IMR-90 (cell line): ENCODE data around the gene ACAD10. TPM values are rescaled to one million over a fixed set of nuclear protein-coding genes. Genes with fewer than 3 reads are reported as not detected.

ENCODE experiments used
- ATAC-seq: fragments of 200-7000 bp; cut with Tn5 transposase; 2 replicates; pipeline ENCODE4 v1.9.1; 2020; ENCODE audit warnings: low read depth, mild to moderate bottlenecking, moderate library complexity
- BruUV-seq: library from RNA; stranded (reverse); fragments of 400-500 nt; replicated peaks from 2 replicates; lab custom pipeline; 2021; lab: Mats Ljungman, UMichigan
- CTCF ChIA-PET: fragments of 300-600 bp; formaldehyde crosslinking; extraction: SDS; loops from one replicate; lab custom pipeline; 2021; ENCODE audit warnings: antibody characterized with exemption; lab: Yijun Ruan, JAX
- POLR2A ChIA-PET: fragments of 300-600 bp; sonication (Branson Sonifier 250); formaldehyde crosslinking; loops from one replicate; lab custom pipeline; 2022; ENCODE audit warnings: antibody characterized with exemption; ENCODE audit not compliant: unreplicated experiment; lab: Charles Lee
- DNase-seq: peaks from one replicate; pipeline ENCODE4 v3.0.0; 2013
- H2AFZ ChIP-seq: replicated peaks from 2 replicates; pipeline ENCODE3; 2013; ENCODE audit warnings: low read length, mild to moderate bottlenecking; ENCODE audit not compliant: poor library complexity
- H2AK5ac ChIP-seq: 2 replicates; pipeline ENCODE4 v1.6.1; 2013; ENCODE audit warnings: low read depth, low read length, inconsistent platforms
- H2AK9ac ChIP-seq: replicated peaks from 2 replicates; pipeline ENCODE3; 2013; ENCODE audit warnings: mild to moderate bottlenecking, low read depth, low read length, moderate library complexity; ENCODE audit not compliant: poor library complexity
- H2BK120ac ChIP-seq: 2 replicates; pipeline ENCODE4 v1.6.1; 2013; ENCODE audit warnings: low read depth, low read length, inconsistent platforms
- H2BK15ac ChIP-seq: 3 replicates; pipeline ENCODE4 v1.6.1; 2013; ENCODE audit warnings: low read depth, low read length, inconsistent platforms
- H2BK20ac ChIP-seq: 2 replicates; pipeline ENCODE4 v1.6.1; 2013; ENCODE audit warnings: low read depth, mild to moderate bottlenecking, inconsistent platforms, low read length, moderate library complexity
- H2BK5ac ChIP-seq: 2 replicates; pipeline ENCODE4 v1.6.1; 2013; ENCODE audit warnings: mild to moderate bottlenecking, low read depth, low read length, inconsistent platforms; ENCODE audit not compliant: poor library complexity, severe bottlenecking
- H3K14ac ChIP-seq: replicated peaks from 2 replicates; pipeline ENCODE4 v1.6.1; 2013; ENCODE audit warnings: low read depth, low read length, inconsistent platforms
- H3K18ac ChIP-seq: 2 replicates; pipeline ENCODE4 v1.6.1; 2013; ENCODE audit warnings: low read depth, low read length, control low read depth
- H3K23ac ChIP-seq: 2 replicates; pipeline ENCODE4 v1.6.1; 2013; ENCODE audit warnings: low read depth, low read length, inconsistent platforms
- H3K27ac ChIP-seq: 2 replicates; pipeline ENCODE4 v1.5.1; 2013; ENCODE audit warnings: mild to moderate bottlenecking, control low read depth, low read length; ENCODE audit not compliant: insufficient read depth
- H3K27me3 ChIP-seq: 2 replicates; pipeline ENCODE4 v1.6.1; 2013; ENCODE audit warnings: low read length; ENCODE audit not compliant: control insufficient read depth, insufficient read depth
- H3K36me3 ChIP-seq: 2 replicates; pipeline ENCODE4 v1.6.1; 2013; ENCODE audit warnings: low read length, mixed read lengths; ENCODE audit not compliant: control insufficient read depth, insufficient read depth
- H3K4ac ChIP-seq: 2 replicates; pipeline ENCODE4 v1.6.1; 2013; ENCODE audit warnings: low read depth, low read length, inconsistent platforms
- H3K4me1 ChIP-seq: 2 replicates; pipeline ENCODE4 v1.6.1; 2013; ENCODE audit warnings: low read length, mixed read lengths; ENCODE audit not compliant: control insufficient read depth, insufficient read depth
- H3K4me2 ChIP-seq: 2 replicates; pipeline ENCODE4 v1.6.1; 2013; ENCODE audit warnings: low read depth, mild to moderate bottlenecking, control low read depth, low read length, moderate library complexity
- H3K4me3 ChIP-seq: 2 replicates; pipeline ENCODE4 v1.5.1; 2013; ENCODE audit warnings: low read depth, mild to moderate bottlenecking, control low read depth, low read length, moderate library complexity; ENCODE audit not compliant: insufficient read depth
- H3K56ac ChIP-seq: 2 replicates; pipeline ENCODE4 v1.6.1; 2013; ENCODE audit warnings: low read length, inconsistent platforms; ENCODE audit not compliant: insufficient read depth; ENCODE audit errors: extremely low read depth
- H3K79me1 ChIP-seq, 2 experiments: 2 replicates each; pipeline ENCODE4 v1.6.1; 2013; ENCODE audit warnings: low read length in 2 of 2, inconsistent platforms in 1 of 2, low read depth in 1 of 2
- H3K9ac ChIP-seq: 2 replicates; pipeline ENCODE4 v1.6.1; 2013; ENCODE audit warnings: low read depth, low read length, control low read depth
- H3K9me1 ChIP-seq: 2 replicates; pipeline ENCODE4 v1.6.1; 2013; ENCODE audit warnings: low read length, inconsistent platforms; ENCODE audit not compliant: insufficient read depth
- H3K9me3 ChIP-seq: 2 replicates; pipeline ENCODE4 v1.6.1; 2013; ENCODE audit warnings: low read length; ENCODE audit not compliant: control insufficient read depth, insufficient read depth
- H4K20me1 ChIP-seq: 2 replicates; pipeline ENCODE4 v1.6.1; 2013; ENCODE audit warnings: low read length, inconsistent platforms; ENCODE audit not compliant: insufficient read depth
- H4K5ac ChIP-seq: 2 replicates; pipeline ENCODE4 v1.6.1; 2013; ENCODE audit warnings: mild to moderate bottlenecking, low read depth, low read length, control low read depth
- H4K8ac ChIP-seq, 2 experiments: 2 replicates each; pipeline ENCODE4 v1.6.1; 2013; ENCODE audit warnings: low read depth in 2 of 2, low read length in 2 of 2, control low read depth in 1 of 2, inconsistent platforms in 1 of 2
- H4K91ac ChIP-seq: 2 replicates; pipeline ENCODE4 v1.6.1; 2013; ENCODE audit warnings: low read depth, low read length, inconsistent platforms; ENCODE audit not compliant: insufficient read depth
- BHLHE40 ChIP-seq: fragments of 150-350 bp; IDR thresholded peaks from 2 replicates; pipeline ENCODE4 v1.6.1; 2016; ENCODE audit warnings: mild to moderate bottlenecking, low read depth, low read length
- CEBPB ChIP-seq: IDR thresholded peaks from 2 replicates; pipeline ENCODE4 v1.6.1; 2012; ENCODE audit warnings: low read depth, low read length, improper control_type of control experiment
- CTCF ChIP-seq: conservative IDR thresholded peaks from 2 replicates; pipeline ENCODE4 v1.5.1; 2012; ENCODE audit warnings: mild to moderate bottlenecking, low read depth, low read length, improper control_type of control experiment
- ELK1 ChIP-seq: fragments of 150-350 bp; IDR thresholded peaks from 2 replicates; pipeline ENCODE4 v1.6.1; 2016; ENCODE audit warnings: low read depth, mild to moderate bottlenecking, low read length, moderate library complexity, borderline replicate concordance
- MAFK ChIP-seq: IDR thresholded peaks from 2 replicates; pipeline ENCODE4 v1.6.1; 2012; ENCODE audit warnings: low read depth, low read length, improper control_type of control experiment
- MAZ ChIP-seq: IDR thresholded peaks from 2 replicates; pipeline ENCODE4 v1.6.1; 2012; ENCODE audit warnings: low read depth, mild to moderate bottlenecking, low read length, improper control_type of control experiment, moderate library complexity, borderline replicate concordance
- MXI1 ChIP-seq: IDR thresholded peaks from 2 replicates; pipeline ENCODE4 v1.6.1; 2012; ENCODE audit warnings: low read depth, mild to moderate bottlenecking, low read length, moderate library complexity, borderline replicate concordance
- POLR2A ChIP-seq: IDR thresholded peaks from 2 replicates; pipeline ENCODE4 v1.6.1; 2012; ENCODE audit warnings: mild to moderate bottlenecking, low read depth, low read length
- RFX5 ChIP-seq: IDR thresholded peaks from 2 replicates; pipeline ENCODE4 v1.8.0; 2012; ENCODE audit warnings: low read depth, mild to moderate bottlenecking, low read length, moderate library complexity
- SMC3 ChIP-seq: fragments of 150-350 bp; IDR thresholded peaks from 2 replicates; pipeline ENCODE4 v1.6.1; 2016; ENCODE audit warnings: low read depth, mild to moderate bottlenecking, antibody characterized with exemption, low read length, moderate library complexity
- USF2 ChIP-seq: fragments of 150-350 bp; IDR thresholded peaks from 2 replicates; pipeline ENCODE4 v1.6.1; 2017; ENCODE audit warnings: mild to moderate bottlenecking, antibody characterized with exemption, low read length, low read depth
- WGBS, 2 experiments: methylation state at CpG; one replicate each; pipeline versions ENCODE4 v1.1.5 to v1.1.7; 2013; ENCODE audit warnings: missing lambda C conversion rate in 2 of 2; ENCODE audit not compliant: insufficient read length in 1 of 2; ENCODE audit errors: extremely low coverage in 2 of 2; 5-methylcytosine and 5-hydroxymethylcytosine counted together
- dilution Hi-C: fragments of 300-500 bp; cut with HindIII; formaldehyde crosslinking; loops from one replicate; pipeline ENCODE4 v1.14.3; 2018; ENCODE audit warnings: low sequenced_read_pairs; ENCODE audit not compliant: unreplicated experiment
- in situ Hi-C: fragments of 300-500 bp; cut with MboI; formaldehyde crosslinking; loops from 3 replicates; pipeline ENCODE4 v1.14.3; 2019; ENCODE audit warnings: low sequenced_read_pairs, inconsistent platforms, mixed read lengths
- intact Hi-C: fragments of 100-400 bp; cut with micrococcal nuclease; formaldehyde crosslinking; loops from 2 replicates; pipeline ENCODE4 v1.10.0; 2022
- polyA plus RNA-seq, 3 experiments: library from polyadenylated mRNA; depleted of rRNA; stranded (reverse); fragments of >200 nt; gene quantifications; 2 replicates each; pipeline ENCODE4 v1.2.3, GENCODE V29; 2012; ENCODE audit warnings: low replicate concordance in 1 of 3
- total RNA-seq: library from RNA; depleted of rRNA; stranded (reverse); fragments of >200 nt; gene quantifications from 2 replicates; pipeline ENCODE4 v1.2.3, GENCODE V29; 2012

ACAD10 gene
- total and polyA plus RNA-seq, 2 of the 4 experiments (the other 2 are of a cell fraction) = 12.4 to 21.0 TPM

- no peak overlapping the region for H3K23ac ChIP-seq
- no peak overlapping the region for H4K91ac ChIP-seq
- dilution Hi-C loops = no loop called here
- no peak overlapping the region for H2BK5ac ChIP-seq
- peaks cover 3% of the 10 kb centered on the region; the same call in 1 of the 2 replicates for H3K9me3 ChIP-seq
- H3K4me1 ChIP-seq = peaks cover 10% of the 10 kb centered on the region
- DNase-seq (no peak), ATAC-seq (no peak)
- H2AK5ac ChIP-seq = no peak overlapping the region
- TF ChIP-seq USF2 = no peak
- TF ChIP-seq ELK1 = no peak
- no peak for TF ChIP-seq POLR2A
- TF ChIP-seq MAZ = no peak
- TF ChIP-seq SMC3 = no peak
- TF ChIP-seq BHLHE40 = no peak
- no peak for TF ChIP-seq MAFK
- TF ChIP-seq CEBPB = no peak
- no peak for TF ChIP-seq RFX5
- TF ChIP-seq MXI1 = no peak
- TF ChIP-seq CTCF = no peak
- no peak overlapping the region for H2BK15ac ChIP-seq
- H2AK9ac ChIP-seq = no peak overlapping the region
- in situ Hi-C loops = no loop called here
- ChIA-PET CTCF (no interaction called here), POLR2A (interaction anchor here (0.5 kb wide), 1 partner anchor 15 kb away, joined by 3 read pairs; no protein-coding TSS in a partner anchor)
- H2BK20ac ChIP-seq = no peak overlapping the region
- 100% methylated on average over 2 of the region's 2 CpGs; no CpG with 5 or more reads in 1 of the 2 experiments for WGBS, 2 experiments
- no TSS peak for BruUV-seq
- H4K8ac ChIP-seq = no peak overlapping the region
- no peak overlapping the region for H3K4me3 ChIP-seq
- H3K14ac ChIP-seq = no peak overlapping the region
- H3K27me3 ChIP-seq = no peaks in the 10 kb centered on the region
- no peak overlapping the region for H3K56ac ChIP-seq
- intact Hi-C loops = no loop called here
- H4K5ac ChIP-seq = no peak overlapping the region
- H3K79me1 ChIP-seq = peaks cover 5 to 35% of the 10 kb centered on the region in 2 experiments; a peak in 3 of 4 replicates
- no peak overlapping the region for H3K27ac ChIP-seq
- H3K4me2 ChIP-seq = no peak overlapping the region
- H3K4ac ChIP-seq = no peak overlapping the region
- no peak overlapping the region for H3K18ac ChIP-seq
- peaks cover 19% of the 10 kb centered on the region; the same call in 1 of the 2 replicates for H3K9me1 ChIP-seq
- no peak overlapping the region for H3K9ac ChIP-seq
- no peak overlapping the region for H2BK120ac ChIP-seq
- 0 out of 2 replicates have a peak, but pooled peaks cover 6% of the 10 kb centered on the region for H4K20me1 ChIP-seq
- H3K36me3 ChIP-seq = peaks cover 61% of the 10 kb centered on the region
- no peak overlapping the region for H2AFZ ChIP-seq
Measured at GRCh38 chr12:111781085-111781658, 95.3 kb downstream of the ACAD10 start.
